HG02938 (cell line): Measurements from ENCODE around the gene NOC2L.

ENCODE experiments used
- ATAC-seq: cut with Tn5 transposase; IDR thresholded peaks from one replicate; pipeline ENCODE4 v1.9.1; 2021; ENCODE audit warnings: mild to moderate bottlenecking, moderate library complexity; ENCODE audit not compliant: unreplicated experiment

The NOC2L gene

DNA sequence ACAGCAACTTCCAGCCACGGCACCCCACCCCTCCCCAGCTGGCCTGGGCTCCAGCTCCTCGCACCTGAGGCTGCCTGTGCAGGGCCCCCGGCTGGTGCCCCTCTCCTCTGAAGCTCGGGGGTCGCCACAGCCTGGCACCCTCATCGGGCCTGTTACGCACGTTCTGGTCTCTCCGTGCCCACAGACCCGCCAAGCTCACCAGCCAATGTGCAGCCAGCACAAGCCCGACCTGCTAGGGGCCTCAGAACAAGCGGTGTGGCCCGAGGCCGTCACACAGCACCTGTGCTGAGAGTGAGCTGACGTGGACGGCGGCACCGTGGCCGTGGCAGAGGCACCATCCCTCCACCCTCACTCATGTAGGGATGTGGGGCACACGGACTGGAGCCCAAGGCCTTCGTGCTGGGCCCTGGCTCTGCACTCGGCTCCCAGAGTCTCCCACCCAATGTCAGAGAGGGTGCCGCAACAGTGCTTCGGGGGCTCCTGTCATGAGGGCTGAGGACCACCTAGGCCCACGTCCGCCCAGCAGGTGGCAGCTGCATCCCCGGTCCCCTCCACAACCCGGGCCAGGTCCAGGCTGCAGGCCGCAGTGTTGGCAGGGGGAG, 39.7 kb downstream of the NOC2L start:
- no peak for ATAC-seq

- no peak for ATAC-seq
These were observed 40.2 kb downstream of the NOC2L start for GRCh38 chr1:918843-919242.

GRCh38 chr1:918353-918752, 40.7 kb downstream of the NOC2L start:
- ATAC-seq: no peak

DNA sequence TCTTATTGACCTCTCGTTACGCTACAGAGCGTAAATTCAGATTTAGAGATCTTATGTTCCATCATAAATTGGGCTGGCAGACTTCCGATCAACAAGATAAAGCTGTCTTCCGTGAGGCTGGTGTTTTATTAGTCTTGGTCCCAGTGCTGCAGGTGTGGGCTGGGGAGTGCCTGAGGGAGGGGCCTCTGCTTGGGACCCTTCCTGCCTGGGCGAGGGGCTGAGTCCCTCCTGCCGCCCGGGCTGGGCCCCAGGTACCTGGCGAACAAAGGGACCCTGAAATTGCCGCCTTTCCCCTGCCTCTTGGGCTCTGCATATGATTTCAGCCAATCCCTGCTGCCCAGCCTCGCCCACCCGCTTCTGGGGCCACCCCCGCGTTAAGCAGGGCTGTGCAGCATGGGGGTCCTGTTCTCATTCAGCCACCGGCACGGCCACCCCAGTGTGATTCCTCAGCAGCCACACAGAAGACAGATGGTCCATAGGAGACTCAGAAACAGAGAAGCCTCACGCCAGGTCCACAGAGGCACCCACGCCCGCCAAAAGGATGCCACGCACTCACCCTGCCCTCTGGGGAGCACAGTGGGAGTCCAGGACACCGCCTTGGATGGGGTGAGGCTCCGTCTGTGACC, 41.5 kb downstream of the NOC2L start:
- ATAC-seq: no peak

DNA sequence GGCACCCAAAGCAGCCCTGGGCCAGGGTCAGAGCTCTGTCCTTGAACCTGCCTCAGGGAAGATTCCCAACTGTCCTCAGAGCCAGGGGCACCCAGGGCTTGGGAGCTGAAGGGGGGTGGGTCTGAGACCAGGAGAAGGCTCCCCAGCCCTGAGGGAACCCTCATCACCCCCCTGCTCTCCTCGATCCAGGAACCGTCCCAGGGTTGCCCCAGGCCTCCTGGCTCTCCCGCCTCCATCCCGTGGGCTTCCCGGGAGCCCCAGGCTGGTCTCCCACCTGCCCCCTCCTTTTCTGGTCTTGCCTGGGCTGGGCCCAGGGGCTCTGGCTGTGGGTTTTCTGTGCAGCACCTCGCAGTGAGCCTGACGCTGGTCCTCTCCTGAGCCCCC, 42.0 kb downstream of the NOC2L start:
- no peak for ATAC-seq

DNA sequence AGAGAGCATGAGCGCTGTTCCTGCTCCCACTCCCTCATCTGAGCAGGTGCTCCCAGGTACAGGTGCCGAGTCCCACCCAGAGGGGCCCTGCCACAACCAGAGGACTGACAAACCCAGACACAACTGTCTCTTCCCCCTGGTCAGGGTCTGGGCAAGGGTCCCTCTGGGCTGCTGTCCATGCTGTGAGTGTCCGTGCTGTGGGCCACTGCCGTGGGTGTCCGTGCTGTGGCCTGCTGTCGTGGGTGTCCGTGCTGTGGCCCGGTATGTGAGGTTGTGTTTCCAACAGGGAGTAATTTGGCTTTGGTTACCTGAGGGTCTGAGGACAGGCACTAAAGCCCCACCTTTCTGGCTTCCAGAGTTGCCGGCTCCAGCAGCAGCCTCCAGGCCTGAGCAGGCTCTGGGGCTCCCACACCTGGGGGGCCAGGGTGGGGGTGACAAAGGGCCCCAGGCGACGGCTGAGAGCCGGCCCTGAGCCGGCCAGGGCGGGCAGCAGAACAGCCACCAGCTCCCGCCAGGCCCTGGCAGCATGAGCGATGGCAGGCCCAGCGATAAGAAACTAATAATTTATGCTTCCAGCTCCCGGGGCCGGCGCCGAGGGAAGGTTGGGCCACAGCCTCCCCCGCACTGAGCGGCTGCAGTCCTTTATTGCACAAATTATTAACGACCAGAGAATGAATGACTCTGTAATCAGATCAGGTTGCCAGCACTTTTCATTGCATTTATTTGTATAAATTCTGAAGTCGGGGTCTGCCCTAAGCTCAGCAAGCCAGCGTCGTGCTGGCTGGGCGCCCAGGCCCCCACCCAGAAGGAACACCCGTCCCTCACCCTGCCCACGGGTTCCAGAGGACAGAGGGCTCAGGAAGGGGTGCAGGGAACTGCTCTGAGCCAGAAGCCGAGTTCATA, 42.6 kb downstream of the NOC2L start:
- ATAC-seq: no peak

DNA sequence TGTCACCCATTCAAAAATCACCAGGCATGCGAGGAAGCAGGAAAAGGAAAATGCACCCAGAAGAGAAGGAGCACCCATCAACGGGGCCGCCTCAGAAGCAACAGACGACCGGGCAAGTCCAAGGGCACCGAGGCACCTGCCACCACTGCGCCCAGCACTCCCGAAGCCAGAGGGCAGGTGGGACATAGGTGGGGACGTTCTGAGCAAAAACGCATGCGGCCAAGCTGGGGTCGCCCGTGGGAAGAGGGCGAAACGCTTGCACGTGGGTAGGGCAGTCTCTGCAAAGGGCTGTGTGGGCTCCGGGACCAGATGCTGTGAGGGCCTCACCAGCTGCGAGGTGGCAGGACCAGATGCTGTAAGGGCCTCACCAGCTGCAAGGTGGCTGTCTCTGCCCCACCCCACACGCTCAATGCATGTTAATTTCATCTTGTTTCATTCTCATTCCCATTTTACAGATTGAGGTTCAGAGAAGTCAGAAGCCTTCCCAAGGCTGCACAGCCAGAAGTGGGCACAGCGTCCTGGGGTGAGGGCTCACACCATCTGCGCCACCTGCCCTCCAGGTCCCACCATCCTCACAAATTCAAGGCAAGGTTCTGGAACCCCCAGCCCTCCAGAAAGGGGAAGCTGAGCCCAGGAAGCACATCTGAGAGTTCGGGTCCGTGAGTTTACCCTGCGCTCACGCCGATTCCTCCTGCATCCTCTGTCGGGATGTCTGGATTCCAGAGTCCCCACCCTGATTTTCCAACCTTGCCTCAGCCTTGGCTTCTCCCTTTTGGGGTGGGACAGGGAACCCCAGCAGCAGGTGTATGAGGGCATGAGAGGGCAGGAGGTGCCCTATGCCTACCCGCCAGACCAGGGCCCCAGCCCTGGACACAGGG, 43.5 kb downstream of the NOC2L start:
- ATAC-seq: no peak

DNA sequence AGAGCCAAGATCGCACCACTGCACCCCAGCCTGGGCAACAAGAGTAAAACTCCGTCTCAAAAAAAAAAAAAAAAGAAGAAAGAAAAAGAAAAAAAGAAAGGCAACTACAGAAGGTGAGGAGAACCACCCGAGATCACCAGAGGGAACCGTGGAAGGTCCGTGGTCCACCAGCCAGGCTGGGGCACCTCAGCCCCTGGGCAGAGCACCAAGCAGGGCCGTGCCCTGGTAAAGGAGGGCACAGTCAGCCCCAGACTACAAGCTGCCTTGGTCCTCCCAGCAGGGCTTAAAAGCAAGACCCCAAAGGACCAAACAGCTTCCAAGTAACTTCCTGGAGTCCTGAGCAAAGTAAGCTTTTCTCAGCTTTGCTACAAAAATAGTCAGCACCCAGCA, 44.2 kb downstream of the NOC2L start:
- ATAC-seq: no peak

DNA sequence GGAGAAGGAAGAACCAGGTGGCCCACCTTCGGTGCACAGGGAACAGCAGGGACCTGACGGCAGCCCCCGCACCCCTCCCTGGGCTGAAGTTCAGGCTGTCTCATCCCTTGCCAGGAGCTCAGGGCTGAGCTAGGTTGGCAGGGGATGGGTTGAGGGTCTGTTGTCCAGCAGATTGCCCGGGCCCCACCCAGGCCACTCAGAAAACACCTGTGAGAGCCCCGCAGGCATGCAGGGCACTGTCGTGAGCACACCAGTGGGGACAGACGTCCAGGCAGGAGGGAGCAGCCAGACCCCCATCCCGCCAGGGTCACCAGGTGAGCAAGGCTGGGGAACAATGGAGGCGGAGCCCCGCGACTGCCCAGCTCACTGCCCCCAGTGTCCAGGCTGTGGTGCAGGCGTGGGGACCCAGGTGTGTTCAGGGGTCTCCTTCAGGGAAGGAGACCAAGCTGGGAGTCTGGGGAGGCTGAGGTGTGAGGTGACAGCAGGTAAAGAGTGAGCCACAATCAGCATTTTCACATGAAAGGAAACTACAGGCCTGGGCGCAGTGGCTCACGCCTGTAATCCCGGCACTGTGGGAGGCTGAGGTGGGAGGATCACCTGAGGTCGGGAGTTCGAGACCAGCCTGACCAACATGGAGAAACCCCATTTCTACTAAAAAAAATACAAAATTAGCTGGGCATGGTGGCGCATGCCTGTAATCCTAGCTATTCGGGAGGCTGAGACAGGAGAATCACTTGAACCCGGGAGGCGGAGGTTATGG, 44.7 kb downstream of the NOC2L start:
- ATAC-seq: no peak

GRCh38 chr1:913491-914130, 45.4 kb downstream of the NOC2L start:
- no peak for ATAC-seq

- ATAC-seq: no peak
These were observed 46.2 kb downstream of the NOC2L start for GRCh38 chr1:912740-913301.

GRCh38 chr1:911875-912739, 46.9 kb downstream of the NOC2L start:
- no peak for ATAC-seq

- no peak for ATAC-seq
These were observed 48.0 kb downstream of the NOC2L start for GRCh38 chr1:910881-911721.

DNA sequence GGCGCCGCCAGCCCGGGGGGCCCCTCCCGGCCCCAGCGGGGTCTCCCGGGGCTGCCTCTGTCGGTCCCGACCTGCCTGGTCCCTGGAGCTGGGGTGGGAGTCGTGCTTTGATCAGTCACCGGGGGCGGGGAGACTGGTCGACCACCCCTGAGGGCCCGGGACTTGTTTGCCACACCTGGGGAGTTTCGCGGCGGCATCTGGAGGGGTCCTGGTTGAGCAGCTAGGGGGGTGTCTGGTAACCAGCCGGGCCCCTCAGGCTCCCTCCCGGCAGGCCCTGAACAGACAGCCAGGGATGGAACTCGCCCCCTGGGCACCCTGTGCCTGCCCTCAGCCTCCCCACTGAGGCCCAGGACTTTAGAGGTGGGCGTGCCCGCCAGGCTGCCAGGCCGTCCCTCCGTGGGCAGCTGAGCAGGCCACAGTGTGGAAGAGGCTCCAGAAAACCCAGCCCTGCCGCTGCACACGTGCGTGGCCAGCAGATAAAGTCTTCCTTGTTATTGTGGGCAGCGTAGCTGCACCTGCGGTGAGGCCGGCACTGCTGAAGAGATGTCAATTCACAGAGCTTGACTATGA, 48.7 kb downstream of the NOC2L start:
- no peak for ATAC-seq

DNA sequence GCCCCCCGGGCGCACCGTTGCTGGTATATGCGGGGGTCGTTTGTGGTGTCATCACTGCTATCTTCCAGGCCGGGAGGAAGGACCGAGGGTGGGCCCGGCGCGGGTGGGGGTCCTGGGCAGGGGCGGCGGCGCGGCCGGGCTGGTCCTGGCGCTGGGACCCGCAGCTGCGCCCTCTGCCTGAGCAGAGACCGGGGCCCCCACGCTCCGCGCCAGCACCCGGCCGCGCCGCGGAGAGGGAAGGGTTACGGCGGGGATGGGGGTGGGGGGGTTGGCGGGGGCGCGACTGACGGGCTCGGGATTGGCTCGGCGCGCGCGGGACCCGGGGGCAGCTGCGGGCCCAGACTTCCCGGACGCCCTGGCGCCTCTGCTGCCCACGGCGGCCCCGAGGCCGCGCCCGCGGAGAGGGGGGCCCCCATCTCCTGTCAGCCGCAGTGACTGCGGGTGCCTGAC, 49.2 kb downstream of the NOC2L start:
- ATAC-seq: no peak

GRCh38 chr1:908661-909060, 50.4 kb downstream of the NOC2L start:
- no peak for ATAC-seq
